K562 (cell line): ENCODE measurements around the gene PNMT. TPM values are rescaled to one million over a fixed set of nuclear protein-coding genes. Genes with fewer than 3 reads are reported as not detected.

ENCODE experiments used
- ATAC-seq: fragments of 200-7000 bp; cut with Tn5 transposase; 3 replicates; pipeline ENCODE4 v1.9.1; 2020; ENCODE audit warnings: moderate library complexity
- BruUV-seq: library from RNA; stranded (reverse); fragments of 400-500 nt; replicated peaks from 2 replicates; lab custom pipeline; 2021; lab: Mats Ljungman, UMichigan
- CTCF ChIA-PET: fragments of 300-600 bp; formaldehyde crosslinking; extraction: SDS; loops from one replicate; lab custom pipeline; 2021; ENCODE audit warnings: low intra/inter-chr PET ratio; lab: Yijun Ruan, JAX
- POLR2A ChIA-PET: fragments of 300-600, 350-650 bp; sonication (Branson Sonifier 250); formaldehyde crosslinking; extraction: SDS; loops from one replicate; lab custom pipeline; 2021; ENCODE audit warnings: antibody characterized with exemption, inconsistent platforms; lab: Yijun Ruan, JAX
- DNase-seq, 4 experiments: peaks; one replicate each; pipeline versions ENCODE4 v3.0.0 to v3.0.0-alpha.2; 2011 to 2018; ENCODE audit warnings: low spot score in 3 of 4, mixed read lengths in 3 of 4; ENCODE audit errors: extremely low read depth in 1 of 4
- FAIRE-seq: peaks from 2 replicates; lab custom pipeline; 2011; peaks lifted over from hg19 to GRCh38; lab: Jason Lieb, UNC
- H2AFZ ChIP-seq: 2 replicates; pipeline ENCODE4 v1.6.0; 2011; ENCODE audit warnings: low read depth, low read length, control low read depth, inconsistent platforms
- H3K27ac ChIP-seq: fragments of 200-600 bp; 3 replicates; pipeline ENCODE4 v1.8.0; 2011; ENCODE audit warnings: low read depth, mild to moderate bottlenecking, control low read depth, inconsistent platforms, low read length, moderate library complexity, mixed read lengths; ENCODE audit errors: extremely low read depth
- H3K27me3 ChIP-seq, 2 experiments: fragments of 300-600 bp in 1 of 2; 2 replicates in 1 of 2; 3 replicates in 1 of 2; pipeline versions ENCODE4 v1.6.0 to v1.8.0; 2011; ENCODE audit warnings: inconsistent platforms in 2 of 2, low read length in 2 of 2, mild to moderate bottlenecking in 1 of 2, mixed read lengths in 1 of 2, moderate library complexity in 1 of 2; ENCODE audit not compliant: control insufficient read depth in 2 of 2, insufficient read depth in 2 of 2
- H3K36me3 ChIP-seq: fragments of 300-600 bp; 3 replicates; pipeline ENCODE4 v1.8.0; 2011; ENCODE audit warnings: mild to moderate bottlenecking, low read length, inconsistent platforms; ENCODE audit not compliant: control insufficient read depth, insufficient read depth
- H3K4me1 ChIP-seq, 2 experiments: fragments of 200-600 bp in 1 of 2; replicated peaks in 1 of 2; 2 replicates in 1 of 2; 3 replicates in 1 of 2; pipeline versions ENCODE4 v1.5.1 to v1.8.0; 2011; ENCODE audit warnings: inconsistent platforms in 2 of 2, low read length in 2 of 2, mild to moderate bottlenecking in 1 of 2, mixed read lengths in 1 of 2, moderate library complexity in 1 of 2; ENCODE audit not compliant: control insufficient read depth in 2 of 2, insufficient read depth in 2 of 2
- H3K4me2 ChIP-seq: 2 replicates; pipeline ENCODE4 v1.6.1; 2011; ENCODE audit warnings: low read length, control low read depth, inconsistent platforms, mixed read lengths; ENCODE audit not compliant: insufficient read depth
- H3K4me3 ChIP-seq: fragments of 200-600 bp; sonication (generic), shearing (Covaris generic); 2 replicates; pipeline ENCODE4 v1.5.1; 2016; ENCODE audit warnings: control low read depth, inconsistent platforms
- H3K79me2 ChIP-seq: fragments of 200-600 bp; 3 replicates; pipeline ENCODE4 v1.8.0; 2011; ENCODE audit warnings: low read length, inconsistent platforms; ENCODE audit not compliant: control insufficient read depth, insufficient read depth
- H3K9ac ChIP-seq, 2 experiments: 2 replicates each; pipeline versions ENCODE4 v1.6.0 to v1.6.1; 2011; ENCODE audit warnings: low read depth in 2 of 2, low read length in 2 of 2, control low read depth in 1 of 2, inconsistent platforms in 1 of 2, mild to moderate bottlenecking in 1 of 2, mixed read lengths in 1 of 2; ENCODE audit not compliant: insufficient read depth in 1 of 2
- H3K9me1 ChIP-seq: one replicate; pipeline ENCODE4 v1.6.0; 2011; ENCODE audit warnings: inconsistent platforms, mild to moderate bottlenecking, low read length, moderate library complexity; ENCODE audit not compliant: control insufficient read depth, insufficient read depth
- H3K9me3 ChIP-seq: replicated peaks from 2 replicates; pipeline ENCODE4 v1.5.1; 2011; ENCODE audit warnings: low read depth, low read length, inconsistent platforms; ENCODE audit not compliant: control insufficient read depth, insufficient read depth
- H4K20me1 ChIP-seq: replicated peaks from 2 replicates; pipeline ENCODE4 v1.6.1; 2011; ENCODE audit warnings: low read length, inconsistent platforms, mixed read lengths; ENCODE audit not compliant: control insufficient read depth, insufficient read depth
- BACH1 ChIP-seq: fragments of 200-800 bp; sonication (Bioruptor generic); IDR thresholded peaks from 2 replicates; pipeline ENCODE4 v1.6.1; 2016; ENCODE audit warnings: missing genetic modification characterization, missing compliant biosample characterization
- CTCF ChIP-seq, 3 experiments: IDR thresholded peaks in 2 of 3; conservative IDR thresholded peaks in 1 of 3; 2 replicates each; pipeline ENCODE4 v1.5.1; 2011 to 2012; ENCODE audit warnings: low read length in 3 of 3, mild to moderate bottlenecking in 3 of 3, control low read depth in 2 of 3, improper control_type of control experiment in 1 of 3, inconsistent platforms in 1 of 3, low read depth in 1 of 3, mixed read lengths in 1 of 3, moderate library complexity in 1 of 3; ENCODE audit not compliant: insufficient read depth in 2 of 3
- PHTF2 ChIP-seq: fragments of 250-450 bp; sonication (Bioruptor Pico); IDR thresholded peaks from 2 replicates; pipeline ENCODE4 v1.5.0; 2021; ENCODE audit warnings: mild to moderate bottlenecking
- TEAD4 ChIP-seq, 2 experiments: sonication (generic) in 1 of 2; formaldehyde crosslinking in 1 of 2; IDR thresholded peaks; 2 replicates each; pipeline versions ENCODE4 v1.6.1 to v1.8.0; 2012 to 2022; ENCODE audit warnings: borderline replicate concordance in 1 of 2, inconsistent platforms in 1 of 2, low read length in 1 of 2, mild to moderate bottlenecking in 1 of 2, missing genetic modification reagents in 1 of 2
- ZNF354B ChIP-seq: fragments of 250-450 bp; sonication (Bioruptor Pico); IDR thresholded peaks from 2 replicates; pipeline ENCODE4 v1.4.0; 2020
- WGBS: fragments of 100-300 bp; shearing (Covaris generic); methylation state at CpG from one replicate; pipeline ENCODE4 v1.1.6; 2016; ENCODE audit warnings: low coverage, mixed read lengths; ENCODE audit not compliant: insufficient coverage; ENCODE audit errors: missing lambda C conversion rate; 5-methylcytosine and 5-hydroxymethylcytosine counted together
- in situ Hi-C: fragments of 300-500 bp; cut with MboI; formaldehyde crosslinking; loops from 4 replicates; pipeline ENCODE4 v1.15.0; 2018; ENCODE audit warnings: inconsistent platforms, mixed read lengths
- intact Hi-C: fragments of 100-400 bp; cut with micrococcal nuclease; formaldehyde crosslinking; loops from 2 replicates; pipeline ENCODE4 v1.14.2; 2022
- polyA plus RNA-seq, 8 experiments: library from polyadenylated mRNA; depleted of rRNA in 4 of 8; stranded (reverse) in 5 of 8; unstranded in 3 of 8; fragments of >200 nt; fragmentation: Nextera tagmentation in 2 of 8; fragmentation: Illumina TruSeq in 1 of 8; extraction: Ambion mirVana in 2 of 8; extraction: Trizol in 1 of 8; gene quantifications; 2 replicates each; pipeline versions ENCODE4 v1.2.1 to v1.2.3, GENCODE V29; 2011 to 2014; ENCODE audit warnings: inconsistent platforms in 1 of 8, missing spikeins in 1 of 8
- total RNA-seq, 7 experiments: library from RNA; depleted of rRNA in 6 of 7; stranded (reverse); fragments of >200 nt in 6 of 7; fragmentation: Illumina TruSeq in 2 of 7; extraction: Trizol in 2 of 7; gene quantifications; 2 replicates each; pipeline versions ENCODE4 v1.2.1 to v1.2.3, GENCODE V29; 2011 to 2021; ENCODE audit warnings: low replicate concordance in 1 of 7

PNMT gene
- total and polyA plus RNA-seq, 9 of the 15 experiments (the other 6 are each of a cell fraction or from before 2014, with no cell fraction given), result 0.55 to 18.1 (median 5.8) TPM

- Histone ChIP-seq H3K9me1 (no peaks in the 10 kb centered on the region), H3K9me3 (no peaks in the 10 kb centered on the region), H3K4me1 (peaks cover 0 to 24% of the 10 kb centered on the region in 2 experiments; a peak in 2 of 5 replicates), H3K27me3 (0 out of 5 replicates have a peak, but pooled peaks cover 0 to 5% of the 10 kb centered on the region in 2 experiments), H3K27ac (no peak overlapping the region), H3K79me2 (no peaks in the 10 kb centered on the region), H4K20me1 (no peaks in the 10 kb centered on the region), H3K9ac (peak overlapping the region in 1 of 2 experiments; percentile 31; a peak in 1 of 4 replicates), H3K4me3 (no peak overlapping the region), H3K36me3 (no peaks in the 10 kb centered on the region), H2AFZ (no peak overlapping the region), H3K4me2 (no peak overlapping the region)
- 50% methylated on average over 9 of the region's 10 CpGs for WGBS
- intact Hi-C loops (no loop called here), in situ Hi-C loops (no loop called here)
- no TSS peak for BruUV-seq
- ATAC-seq, result no peak
- ChIA-PET POLR2A (no interaction called here), CTCF (no interaction called here)
- FAIRE-seq, result no peak
- TF ChIP-seq BACH1, result no peak
- no peak for TF ChIP-seq ZNF354B (CRISPR knock-in tag)
- TF ChIP-seq PHTF2 (CRISPR knock-in tag), result no peak
- TF ChIP-seq CTCF (IDR thresholded peaks at IDR 0.05 in 2 of 3, conservative IDR thresholded peaks at IDR 0.05 in 1 of 3; ENCODE audit: insufficient read depth in 2 of 3, low read depth in 1 of 3, low read length in 3 of 3), result no peak
- TF ChIP-seq TEAD4 (IDR thresholded peaks at IDR 0.05; ENCODE audit: low read length), result no peak
- TF ChIP-seq TEAD4 (CRISPR knock-in tag; IDR thresholded peaks at IDR 0.05; ENCODE audit: borderline replicate concordance), result no peak
- no peak for DNase-seq
These were observed 43.6 kb downstream of the PNMT start for GRCh38 chr17:39711851-39712250.
